Mesenchymal stem cell (in vitro differentiated cells and primary cell): Measurements from ENCODE around the gene GPS1.

Source experiments
- DNase-seq: peaks from one replicate; pipeline ENCODE4 v3.0.0-alpha.2; 2013
- H2AFZ ChIP-seq: one replicate; pipeline ENCODE4 v1.6.1; 2013; ENCODE audit warnings: low read depth, mild to moderate bottlenecking, control low read depth, inconsistent platforms, low read length, moderate library complexity
- H2AK5ac ChIP-seq: 2 replicates; pipeline ENCODE4 v1.6.1; 2013; ENCODE audit warnings: low read length, moderate library complexity, mild to moderate bottlenecking, inconsistent platforms; ENCODE audit not compliant: severe bottlenecking
- H2BK120ac ChIP-seq: one replicate; pipeline ENCODE4 v1.6.1; 2013; ENCODE audit warnings: low read depth, mild to moderate bottlenecking, inconsistent platforms, low read length, moderate library complexity
- H2BK12ac ChIP-seq, 2 experiments: one replicate each; pipeline ENCODE4 v1.6.1; 2013; ENCODE audit warnings: inconsistent platforms in 2 of 2, low read length in 2 of 2, mild to moderate bottlenecking in 2 of 2, moderate library complexity in 2 of 2, control low read depth in 1 of 2
- H2BK15ac ChIP-seq: one replicate; pipeline ENCODE4 v1.6.1; 2013; ENCODE audit warnings: mild to moderate bottlenecking, low read depth, inconsistent platforms; ENCODE audit not compliant: poor library complexity, severe bottlenecking
- H2BK5ac ChIP-seq: 2 replicates; pipeline ENCODE4 v1.6.1; 2013; ENCODE audit warnings: low read depth, mild to moderate bottlenecking, low read length, control low read depth, inconsistent platforms; ENCODE audit not compliant: poor library complexity, severe bottlenecking
- H3K14ac ChIP-seq, 2 experiments: one replicate each; pipeline ENCODE4 v1.6.1; 2013; ENCODE audit warnings: inconsistent platforms in 2 of 2, low read length in 2 of 2, control low read depth in 1 of 2, mild to moderate bottlenecking in 1 of 2, moderate library complexity in 1 of 2
- H3K18ac ChIP-seq, 2 experiments: one replicate each; pipeline ENCODE4 v1.6.1; 2013; ENCODE audit warnings: inconsistent platforms in 2 of 2, low read length in 2 of 2, control low read depth in 1 of 2, low read depth in 1 of 2, mild to moderate bottlenecking in 1 of 2
- H3K23ac ChIP-seq, 2 experiments: one replicate each; pipeline ENCODE4 v1.6.1; 2013; ENCODE audit warnings: inconsistent platforms in 2 of 2, low read length in 2 of 2, mild to moderate bottlenecking in 2 of 2, moderate library complexity in 2 of 2, control low read depth in 1 of 2
- H3K27ac ChIP-seq: 2 replicates; pipeline ENCODE4 v1.5.1; 2013; ENCODE audit warnings: mild to moderate bottlenecking, moderate library complexity, low read length, control low read depth, inconsistent platforms; ENCODE audit not compliant: poor library complexity, severe bottlenecking
- H3K27me3 ChIP-seq, 2 experiments: 2 replicates each; pipeline versions ENCODE4 v1.6.1 to v1.7.0; 2013; ENCODE audit warnings: low read length in 2 of 2, mild to moderate bottlenecking in 2 of 2, moderate library complexity in 2 of 2, control low read depth in 1 of 2, inconsistent platforms in 1 of 2; ENCODE audit not compliant: control insufficient read depth in 1 of 2, insufficient read depth in 1 of 2
- H3K36me3 ChIP-seq, 2 experiments: 2 replicates each; pipeline versions ENCODE4 v1.6.1 to v1.7.0; 2013; ENCODE audit warnings: low read length in 2 of 2, control low read depth in 1 of 2, inconsistent platforms in 1 of 2, low read depth in 1 of 2, mild to moderate bottlenecking in 1 of 2; ENCODE audit not compliant: insufficient read depth in 2 of 2, control insufficient read depth in 1 of 2
- H3K4ac ChIP-seq, 2 experiments: one replicate each; pipeline ENCODE4 v1.6.1; 2013; ENCODE audit warnings: inconsistent platforms in 2 of 2, low read length in 2 of 2, mild to moderate bottlenecking in 2 of 2, moderate library complexity in 2 of 2, control low read depth in 1 of 2, low read depth in 1 of 2
- H3K4me1 ChIP-seq: 2 replicates; pipeline ENCODE4 v1.6.1; 2013; ENCODE audit warnings: low read depth, low read length, control low read depth; ENCODE audit not compliant: control insufficient read depth, insufficient read depth
- H3K4me2 ChIP-seq: 2 replicates; pipeline ENCODE4 v1.6.1; 2013; ENCODE audit warnings: low read length, mild to moderate bottlenecking, inconsistent platforms; ENCODE audit not compliant: poor library complexity, severe bottlenecking
- H3K4me3 ChIP-seq, 2 experiments: 2 replicates each; pipeline versions ENCODE4 v1.5.1 to v1.7.0; 2013; ENCODE audit warnings: low read length in 2 of 2, mild to moderate bottlenecking in 2 of 2, control low read depth in 1 of 2, low read depth in 1 of 2; ENCODE audit not compliant: insufficient read depth in 1 of 2
- H3K79me1 ChIP-seq: replicated peaks from 2 replicates; pipeline ENCODE4 v1.6.1; 2013; ENCODE audit warnings: mild to moderate bottlenecking, control low read depth, low read length, inconsistent platforms; ENCODE audit not compliant: poor library complexity, severe bottlenecking
- H3K9ac ChIP-seq: 2 replicates; pipeline ENCODE4 v1.7.0; 2013; ENCODE audit warnings: mild to moderate bottlenecking, low read length, moderate library complexity
- H3K9me3 ChIP-seq: 2 replicates; pipeline ENCODE4 v1.7.0; 2013; ENCODE audit warnings: mild to moderate bottlenecking, low read length; ENCODE audit not compliant: control insufficient read depth
- H4K8ac ChIP-seq: one replicate; pipeline ENCODE4 v1.6.1; 2013; ENCODE audit warnings: inconsistent platforms, mild to moderate bottlenecking, low read length, moderate library complexity
- H4K91ac ChIP-seq: one replicate; pipeline ENCODE4 v1.6.1; 2013; ENCODE audit warnings: mild to moderate bottlenecking, low read length, inconsistent platforms
- WGBS: methylation state at CpG from one replicate; pipeline ENCODE4 v1.1.7; 2013; ENCODE audit warnings: mixed read lengths; 5-methylcytosine and 5-hydroxymethylcytosine counted together

The GPS1 gene

DNA sequence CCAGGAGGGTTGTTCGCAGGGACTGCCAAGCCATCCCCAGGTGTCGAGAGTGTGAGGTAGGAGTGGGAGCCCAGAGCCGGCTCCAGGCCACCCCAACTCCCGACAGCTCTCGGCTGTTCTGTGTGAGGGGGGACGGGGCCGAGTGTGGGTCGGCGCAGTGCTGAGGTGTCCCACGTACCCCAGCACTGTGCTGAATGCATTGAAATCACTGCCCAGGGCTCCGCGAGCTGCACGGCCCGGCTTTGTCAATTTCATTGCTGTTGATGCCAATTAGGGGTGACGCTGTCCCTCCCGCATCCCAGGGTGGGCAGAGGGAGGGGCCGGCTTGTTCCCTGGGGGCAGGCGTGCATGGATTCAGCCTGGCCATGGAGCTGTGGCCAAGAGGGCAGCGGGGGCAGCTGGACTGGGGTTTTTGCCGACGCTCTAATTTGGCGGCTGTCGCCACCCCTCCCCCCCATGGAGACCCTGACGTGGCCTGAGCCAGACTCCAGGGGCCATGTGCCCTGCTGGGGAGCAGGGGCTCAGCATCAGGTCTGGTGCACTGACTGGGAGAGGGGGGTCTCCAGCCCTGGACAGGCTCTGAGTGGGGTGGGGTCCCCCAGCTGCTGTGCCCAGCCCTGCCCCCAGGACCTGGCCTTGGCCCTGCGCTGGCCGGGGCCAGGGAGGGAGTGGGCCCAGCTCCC lies 43.3 kb upstream of the GPS1 start:
- Histone ChIP-seq H2BK5ac (no peak overlapping the region), H3K14ac (no peak overlapping the region), H3K4me2 (no peak overlapping the region), H3K23ac (no peak overlapping the region), H4K91ac (peak overlapping the region; percentile 29), H3K79me1 (peaks cover 6% of the 10 kb centered on the region), H2BK15ac (peak overlapping the region; percentile 12), H3K9ac (no peak overlapping the region), H3K36me3 (peaks cover 0 to 52% of the 10 kb centered on the region in 2 experiments), H4K8ac (no peak overlapping the region), H3K4me3 (no peak overlapping the region), H2BK12ac (no peak overlapping the region), H2AFZ (no peak overlapping the region), H3K4ac (no peak overlapping the region), H2BK120ac (no peak overlapping the region), H3K4me1 (peaks cover 59% of the 10 kb centered on the region), H3K27ac (no peak overlapping the region), H3K9me3 (no peaks in the 10 kb centered on the region), H3K27me3 (no peaks in the 10 kb centered on the region), H3K18ac (no peak overlapping the region), H2AK5ac (peak overlapping the region; percentile 17)
- DNase-seq: no peak
- 94% methylated on average over 26 of the region's 26 CpGs for WGBS

DNA sequence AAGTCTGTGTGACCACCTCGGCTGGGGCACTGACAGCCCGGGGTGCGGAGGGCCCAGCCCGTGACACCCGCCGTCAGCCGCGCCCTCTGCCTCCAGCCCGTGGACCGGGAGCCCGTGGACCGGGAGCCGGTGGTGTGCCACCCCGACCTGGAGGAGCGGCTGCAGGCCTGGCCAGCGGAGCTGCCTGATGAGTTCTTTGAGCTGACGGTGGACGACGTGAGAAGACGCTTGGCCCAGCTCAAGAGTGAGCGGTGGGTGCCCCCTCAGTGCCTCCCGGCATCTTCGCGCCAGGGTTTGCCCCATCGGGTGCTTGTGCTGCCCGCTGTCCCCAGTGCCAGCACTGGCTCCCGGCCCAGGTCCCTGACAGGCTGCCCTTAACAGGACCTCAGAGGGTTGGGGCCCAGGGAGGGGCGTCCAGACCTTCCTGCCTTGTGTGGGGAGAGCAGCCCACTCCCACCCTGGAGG lies 42.7 kb upstream of the GPS1 start:
- Histone ChIP-seq H3K23ac (no peak overlapping the region), H2AK5ac (no peak overlapping the region), H2BK12ac (no peak overlapping the region), H3K4me3 (no peak overlapping the region), H4K8ac (no peak overlapping the region), H2BK5ac (no peak overlapping the region), H3K14ac (no peak overlapping the region), H3K4me2 (no peak overlapping the region), H3K4me1 (peaks cover 55% of the 10 kb centered on the region), H3K79me1 (peaks cover 6% of the 10 kb centered on the region), H2BK120ac (no peak overlapping the region), H3K18ac (no peak overlapping the region), H3K9ac (no peak overlapping the region), H3K36me3 (peaks cover 0 to 57% of the 10 kb centered on the region in 2 experiments), H4K91ac (no peak overlapping the region), H2AFZ (no peak overlapping the region), H3K27me3 (no peaks in the 10 kb centered on the region), H2BK15ac (peak overlapping the region; percentile 9), H3K9me3 (no peaks in the 10 kb centered on the region), H3K27ac (no peak overlapping the region), H3K4ac (no peak overlapping the region)
- WGBS: 98% methylated on average over 28 of the region's 28 CpGs
- DNase-seq: no peak

- Histone ChIP-seq H3K27me3 (no peaks in the 10 kb centered on the region), H3K9ac (no peak overlapping the region), H2AK5ac (no peak overlapping the region), H3K4ac (no peak overlapping the region), H3K4me1 (peaks cover 51% of the 10 kb centered on the region), H3K27ac (no peak overlapping the region), H2AFZ (no peak overlapping the region), H3K4me3 (no peak overlapping the region), H4K91ac (no peak overlapping the region), H3K36me3 (peaks cover 0 to 62% of the 10 kb centered on the region in 2 experiments), H3K18ac (no peak overlapping the region), H2BK120ac (no peak overlapping the region), H3K14ac (no peak overlapping the region), H2BK12ac (no peak overlapping the region), H2BK5ac (no peak overlapping the region), H3K4me2 (no peak overlapping the region), H3K23ac (no peak overlapping the region), H3K9me3 (no peaks in the 10 kb centered on the region), H3K79me1 (peaks cover 6% of the 10 kb centered on the region), H4K8ac (no peak overlapping the region), H2BK15ac (no peak overlapping the region)
- DNase-seq: no peak
- 91% methylated on average over 15 of the region's 15 CpGs for whole genome bisulfite sequencing
Measured at GRCh38 chr17:82009413-82009812, 42.3 kb upstream of the GPS1 start.

GRCh38 chr17:82010575-82011525 lies 40.8 kb upstream of the GPS1 start:
- H3K18ac ChIP-seq: no peak overlapping the region
- no peak overlapping the region for H3K4me2 ChIP-seq
- whole genome bisulfite sequencing: 97% methylated on average over 39 of the region's 39 CpGs
- no peak overlapping the region for H2AK5ac ChIP-seq
- no peak overlapping the region for H3K9ac ChIP-seq
- H2AFZ ChIP-seq: no peak overlapping the region
- H2BK5ac ChIP-seq: no peak overlapping the region
- H4K8ac ChIP-seq: no peak overlapping the region
- no peak for DNase-seq
- H3K23ac ChIP-seq: no peak overlapping the region
- H3K4ac ChIP-seq: no peak overlapping the region
- no peak overlapping the region for H3K14ac ChIP-seq
- no peak overlapping the region for H2BK120ac ChIP-seq
- peaks cover 0 to 69% of the 10 kb centered on the region in 2 experiments for H3K36me3 ChIP-seq
- H4K91ac ChIP-seq: no peak overlapping the region
- H3K4me1 ChIP-seq: peaks cover 37% of the 10 kb centered on the region
- no peak overlapping the region for H3K4me3 ChIP-seq
- H2BK15ac ChIP-seq: no peak overlapping the region
- H3K27me3 ChIP-seq: no peaks in the 10 kb centered on the region
- H3K9me3 ChIP-seq: no peaks in the 10 kb centered on the region
- H2BK12ac ChIP-seq: no peak overlapping the region
- H3K79me1 ChIP-seq: peaks cover 4% of the 10 kb centered on the region
- no peak overlapping the region for H3K27ac ChIP-seq
